GM12801 (cell line): Measurements from ENCODE around the gene USP36.

Experiments
- TF ChIP-seq, protein P1 (sequence below): IDR thresholded peaks from one replicate; pipeline ENCODE4 v1.5.1; 2011; ENCODE audit warnings: control low read depth; ENCODE audit not compliant: insufficient read length; ENCODE audit errors: extremely low read depth

USP36 gene

DNA sequence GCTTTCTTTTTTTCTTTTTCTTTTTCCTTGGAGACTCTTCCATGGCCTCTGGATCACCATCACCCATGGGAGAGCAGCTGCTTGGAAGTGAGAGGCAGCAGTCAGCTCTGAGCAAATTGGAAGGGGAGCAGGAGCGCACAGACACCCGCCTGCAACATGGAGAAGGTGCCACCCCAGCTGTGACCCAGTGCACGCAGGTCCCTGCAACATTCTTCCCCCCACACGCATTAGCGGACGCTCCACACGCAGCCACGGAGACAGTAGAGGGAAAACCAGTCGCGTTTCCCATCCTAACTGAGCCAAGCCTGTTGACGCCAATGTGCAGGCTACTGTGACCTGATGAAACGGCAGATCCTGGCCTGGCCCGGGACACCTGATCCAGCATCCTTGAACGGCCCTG lies 38.2 kb downstream of the USP36 start:
- TF ChIP-seq, protein P1, sequence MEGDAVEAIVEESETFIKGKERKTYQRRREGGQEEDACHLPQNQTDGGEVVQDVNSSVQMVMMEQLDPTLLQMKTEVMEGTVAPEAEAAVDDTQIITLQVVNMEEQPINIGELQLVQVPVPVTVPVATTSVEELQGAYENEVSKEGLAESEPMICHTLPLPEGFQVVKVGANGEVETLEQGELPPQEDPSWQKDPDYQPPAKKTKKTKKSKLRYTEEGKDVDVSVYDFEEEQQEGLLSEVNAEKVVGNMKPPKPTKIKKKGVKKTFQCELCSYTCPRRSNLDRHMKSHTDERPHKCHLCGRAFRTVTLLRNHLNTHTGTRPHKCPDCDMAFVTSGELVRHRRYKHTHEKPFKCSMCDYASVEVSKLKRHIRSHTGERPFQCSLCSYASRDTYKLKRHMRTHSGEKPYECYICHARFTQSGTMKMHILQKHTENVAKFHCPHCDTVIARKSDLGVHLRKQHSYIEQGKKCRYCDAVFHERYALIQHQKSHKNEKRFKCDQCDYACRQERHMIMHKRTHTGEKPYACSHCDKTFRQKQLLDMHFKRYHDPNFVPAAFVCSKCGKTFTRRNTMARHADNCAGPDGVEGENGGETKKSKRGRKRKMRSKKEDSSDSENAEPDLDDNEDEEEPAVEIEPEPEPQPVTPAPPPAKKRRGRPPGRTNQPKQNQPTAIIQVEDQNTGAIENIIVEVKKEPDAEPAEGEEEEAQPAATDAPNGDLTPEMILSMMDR = no peak

DNA sequence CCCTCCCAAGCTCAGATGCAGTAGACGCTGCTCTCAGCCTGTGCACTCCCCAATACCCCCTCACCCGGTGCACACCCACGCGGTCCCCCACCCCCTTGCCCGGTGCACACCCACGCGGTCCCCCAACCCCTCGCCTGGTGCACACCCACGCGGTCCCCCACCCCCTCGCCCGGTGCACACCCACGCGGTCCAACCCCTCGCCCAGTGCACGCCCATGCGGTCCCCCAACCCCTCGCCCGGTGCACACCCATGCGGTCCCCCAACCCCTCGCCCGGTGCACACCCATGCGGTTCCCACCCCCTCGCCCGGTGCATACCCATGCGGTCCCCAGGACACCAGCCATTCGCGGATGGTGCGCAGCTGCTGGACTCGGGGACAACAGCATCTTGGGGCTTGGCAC lies 38.6 kb downstream of the USP36 start:
- TF ChIP-seq, protein P1 = no peak

DNA sequence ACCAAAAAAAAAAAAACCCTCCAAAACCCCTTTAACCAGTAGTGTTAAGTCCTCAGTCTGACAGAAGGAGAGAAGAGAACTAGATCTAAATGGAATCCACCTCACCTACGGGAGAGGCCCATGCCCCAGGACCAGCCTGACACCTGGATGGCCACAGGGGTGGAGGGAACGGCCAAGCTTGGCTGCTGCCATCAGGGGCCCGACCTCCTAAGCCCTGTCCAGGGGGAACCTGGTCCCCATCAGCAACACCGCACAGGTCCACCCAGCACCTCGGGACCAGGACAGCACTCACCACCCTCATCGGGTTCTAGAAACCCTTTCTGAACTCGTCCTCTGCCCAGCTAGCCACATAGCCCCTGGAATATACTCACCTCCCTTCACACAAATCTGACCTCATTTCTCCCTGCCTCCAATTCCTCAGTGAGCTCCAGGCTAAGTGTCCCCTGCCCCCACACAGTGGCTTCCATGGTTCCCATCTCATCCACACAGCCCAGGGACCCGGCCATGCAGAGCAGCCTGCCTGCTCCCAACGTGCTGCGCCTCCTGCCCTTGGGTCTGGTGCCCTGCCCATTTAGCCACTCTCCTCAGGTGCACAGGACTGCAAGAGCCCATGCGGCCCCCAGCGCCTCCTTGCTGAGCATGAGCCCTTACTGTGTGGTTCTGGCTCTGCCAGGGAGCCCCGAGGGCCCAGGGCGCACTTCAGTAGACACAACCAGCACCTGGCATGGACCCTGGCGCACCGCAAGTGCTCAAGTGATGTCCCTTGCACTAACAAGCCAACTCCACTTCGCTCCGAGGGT lies 40.3 kb downstream of the USP36 start:
- TF ChIP-seq, protein P1 = no peak

DNA sequence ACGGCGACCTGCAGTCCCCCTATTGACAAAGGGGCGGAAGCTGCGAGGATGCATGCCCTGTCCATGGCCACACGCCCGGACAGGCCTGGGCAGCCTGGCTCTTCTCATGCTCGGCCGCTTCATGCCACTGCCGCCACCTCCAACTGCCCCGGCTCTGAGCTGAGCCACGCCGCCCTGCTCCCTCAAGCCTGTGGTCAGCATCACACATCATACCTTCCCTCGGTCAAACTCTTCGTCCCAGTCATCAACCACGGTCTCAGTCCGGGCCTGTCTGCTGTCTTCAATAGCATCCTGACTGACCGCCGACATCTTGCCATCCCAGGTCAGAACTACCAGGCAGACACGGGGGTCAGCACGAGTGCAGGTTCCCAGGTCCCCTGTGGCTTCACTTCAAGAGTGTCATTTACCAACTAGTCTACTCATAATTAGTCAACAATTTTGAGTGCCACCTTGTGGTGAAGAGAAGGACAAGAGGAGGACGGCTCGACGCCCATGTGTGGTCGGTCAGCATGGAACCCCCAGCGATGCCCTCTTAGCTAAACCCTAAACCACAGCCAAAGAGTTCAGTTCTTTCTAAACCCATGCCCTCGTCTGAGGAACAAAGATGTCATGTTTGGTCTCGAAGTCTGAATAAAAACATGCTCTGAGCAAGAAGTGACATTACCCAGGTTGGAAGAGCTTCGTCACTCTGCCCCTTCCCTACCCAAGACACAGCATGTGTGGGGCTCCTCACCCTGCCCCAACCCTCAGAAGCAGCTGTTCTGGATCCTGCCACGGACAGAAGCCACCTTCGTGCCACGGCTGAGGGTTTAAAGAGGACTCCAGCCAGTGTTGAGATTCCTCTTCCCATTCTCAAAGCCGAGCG lies 41.7 kb downstream of the USP36 start:
- TF ChIP-seq, protein P1 = no peak

DNA sequence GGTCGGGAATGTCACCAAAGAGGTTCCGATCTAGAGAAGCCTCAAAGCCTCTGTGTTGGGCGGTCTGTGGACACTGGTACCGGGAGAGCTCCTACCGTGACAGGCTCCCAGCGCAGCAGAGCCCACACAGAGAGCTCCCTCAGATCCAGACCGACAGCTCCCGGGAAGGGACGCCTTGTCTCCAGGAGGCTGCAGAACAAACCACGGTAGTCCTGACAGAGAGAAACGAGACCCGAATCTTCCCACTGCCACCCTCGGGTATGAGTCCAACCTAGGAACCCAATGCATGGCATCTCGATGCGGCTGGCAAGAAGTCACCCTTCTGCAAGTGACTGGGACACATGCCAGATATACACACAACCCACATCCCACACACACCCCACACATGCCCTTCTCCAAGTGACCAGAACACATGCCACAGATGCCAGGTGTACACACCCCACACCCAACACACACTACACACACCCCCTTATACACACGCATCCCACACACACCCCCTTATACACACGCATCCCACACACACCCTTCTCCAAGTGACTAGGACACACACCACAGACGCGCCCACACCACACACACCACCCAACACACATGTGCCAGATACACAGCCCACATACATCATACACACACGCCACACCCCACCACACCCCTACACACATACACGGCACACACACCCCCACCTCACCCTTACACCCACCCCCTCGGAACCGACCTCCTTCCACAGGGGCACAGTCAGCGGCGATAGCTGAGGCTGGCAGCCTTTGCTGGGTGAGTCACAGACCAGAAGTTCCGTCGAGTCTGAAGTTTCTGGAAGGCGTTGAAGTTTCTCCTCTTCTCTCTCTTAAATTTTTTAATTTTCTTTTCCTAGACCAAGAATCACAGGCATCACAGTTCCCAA lies 42.7 kb downstream of the USP36 start:
- TF ChIP-seq, protein P1 = no peak

DNA sequence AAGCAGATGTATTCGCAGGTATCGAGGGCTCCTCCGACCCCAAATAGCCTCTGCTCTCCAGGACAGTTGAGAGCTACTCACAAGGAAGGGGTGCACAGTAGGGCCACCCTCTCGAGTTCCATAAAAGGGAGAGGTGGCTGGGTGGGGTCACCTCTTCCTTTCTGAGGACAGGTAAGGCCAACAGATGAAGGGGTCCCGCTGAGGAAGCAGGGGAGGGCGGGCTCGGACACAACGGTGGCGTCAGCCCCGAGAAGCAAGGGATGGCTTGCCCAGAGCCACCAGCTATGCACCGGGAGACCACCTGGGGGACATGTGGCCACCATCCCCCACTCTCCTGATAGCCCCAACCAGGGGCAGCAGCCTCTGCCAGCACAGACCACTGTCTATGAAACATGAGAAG lies 43.4 kb downstream of the USP36 start:
- TF ChIP-seq, protein P1 = no peak

DNA sequence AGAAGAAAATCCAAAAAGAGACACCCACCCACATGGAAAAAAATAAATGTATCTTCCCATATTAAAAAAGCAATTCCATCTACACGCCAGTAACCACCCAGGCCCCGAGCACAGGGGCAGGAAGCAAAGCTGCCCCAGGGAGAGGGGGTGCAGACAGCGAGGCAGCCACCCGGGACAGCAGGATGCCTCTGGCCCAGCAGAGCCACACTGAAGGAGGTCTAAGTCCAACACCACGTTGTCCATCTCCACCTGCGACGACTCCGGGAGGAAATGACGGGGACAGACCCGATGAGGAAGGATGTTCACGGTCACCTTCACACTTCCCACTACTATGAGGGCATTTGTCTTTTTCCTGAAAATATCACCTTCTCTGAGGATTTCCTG lies 44.1 kb downstream of the USP36 start:
- TF ChIP-seq, protein P1 = no peak
